ENCODE results near the gene FAHD2A.
"Not testable (repeated sequence)": the region's sequence is repeated elsewhere in the genome, so short reads cannot be mapped to it uniquely, and the experiment has no call there.

Gene FAHD2A

DNA sequence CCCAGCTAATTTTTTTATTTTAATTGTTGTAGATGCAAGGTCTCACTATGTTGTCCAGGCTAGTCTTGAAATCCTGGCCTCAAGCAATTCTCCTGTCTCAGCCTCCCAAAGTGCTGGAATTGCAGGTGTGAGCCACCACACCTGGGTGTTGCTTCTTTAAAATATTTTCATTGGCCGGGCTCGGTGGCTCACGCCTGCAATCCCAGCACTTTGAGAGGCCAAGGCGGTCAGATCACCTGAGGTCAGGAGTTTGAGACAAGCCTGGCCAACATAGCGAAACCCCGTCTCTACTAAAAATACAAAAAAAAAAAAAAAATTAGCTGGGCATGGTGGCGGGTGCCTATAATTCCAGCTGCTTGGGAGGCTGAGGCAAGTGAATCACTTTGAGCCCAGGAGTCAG is 24.2 kb upstream of the FAHD2A start:
- not testable (repeated sequence) for H3K9me3 ChIP-seq (ENCODE audit: control insufficient read depth, low read length); H3K4me3 ChIP-seq (ENCODE audit: low read length); H3K9ac ChIP-seq (ENCODE audit: low read length); H3K27me3 ChIP-seq (ENCODE audit: control insufficient read depth, insufficient read depth, low read length); H3K4me1 ChIP-seq (ENCODE audit: control insufficient read depth, insufficient read depth, low read length); H3K36me3 ChIP-seq (ENCODE audit: control insufficient read depth, insufficient read depth, low read length)

DNA sequence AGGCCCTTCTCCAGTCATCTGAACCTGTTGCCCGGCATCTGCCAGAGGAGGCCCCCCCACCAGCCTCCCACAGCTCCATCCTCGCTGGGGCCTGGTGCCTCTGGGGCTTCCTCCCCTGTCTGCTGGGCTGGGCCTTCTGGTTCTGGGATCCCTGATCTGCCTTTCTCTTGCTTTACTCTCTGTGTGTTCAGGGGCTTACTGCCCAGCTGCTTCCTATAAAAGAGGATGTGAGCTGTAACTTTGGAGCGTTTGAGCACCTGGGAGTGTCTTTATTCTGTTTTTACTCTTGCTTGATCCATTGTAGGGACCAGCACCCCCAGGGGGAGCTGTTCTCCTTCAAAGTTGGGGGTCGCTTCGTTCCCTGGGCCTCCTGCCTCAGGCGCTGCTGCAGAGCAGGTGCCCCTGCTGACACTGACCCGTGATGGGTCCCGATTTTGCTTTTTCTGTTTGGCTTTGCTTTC is 23.1 kb upstream of the FAHD2A start:
- H3K27me3 ChIP-seq (ENCODE audit: control insufficient read depth, insufficient read depth, low read length), result peaks cover 3% of the 10 kb centered on the region
- no peak overlapping the region for H3K9ac ChIP-seq (ENCODE audit: low read length)
- peaks cover 4% of the 10 kb centered on the region for H3K4me1 ChIP-seq (ENCODE audit: control insufficient read depth, insufficient read depth, low read length)
- no peaks in the 10 kb centered on the region for H3K9me3 ChIP-seq (ENCODE audit: control insufficient read depth, low read length)
- H3K36me3 ChIP-seq (ENCODE audit: control insufficient read depth, insufficient read depth, low read length), result no peaks in the 10 kb centered on the region
- H3K4me3 ChIP-seq (ENCODE audit: low read length), result no peak overlapping the region

DNA sequence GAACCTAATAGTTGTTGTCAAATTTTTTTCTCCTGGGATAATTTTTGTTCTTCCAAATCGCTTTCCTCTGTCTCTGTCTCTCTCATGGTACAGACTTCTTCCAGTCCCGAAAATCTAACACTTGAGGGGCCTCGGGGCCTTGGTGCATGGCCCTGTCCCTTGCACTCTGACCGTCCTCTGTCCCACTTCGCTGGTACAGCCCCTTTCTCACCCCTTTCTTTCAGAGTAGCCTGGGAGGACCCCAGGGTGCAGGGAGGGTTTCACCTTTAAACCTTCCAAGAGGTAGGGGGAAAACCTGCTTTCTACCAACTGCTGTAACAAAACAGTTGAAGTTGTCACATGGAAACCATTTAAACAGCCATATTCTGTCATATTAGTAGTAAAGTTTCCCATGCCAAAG is 22.2 kb upstream of the FAHD2A start:
- Histone ChIP-seq H3K27me3 (ENCODE audit: control insufficient read depth, insufficient read depth, low read length) (peaks cover 4% of the 10 kb centered on the region), H3K36me3 (ENCODE audit: control insufficient read depth, insufficient read depth, low read length) (no peaks in the 10 kb centered on the region), H3K9me3 (ENCODE audit: control insufficient read depth, low read length) (no peaks in the 10 kb centered on the region), H3K4me3 (ENCODE audit: low read length) (no peak overlapping the region), H3K9ac (ENCODE audit: low read length) (no peak overlapping the region), H3K4me1 (ENCODE audit: control insufficient read depth, insufficient read depth, low read length) (peaks cover 9% of the 10 kb centered on the region)

DNA sequence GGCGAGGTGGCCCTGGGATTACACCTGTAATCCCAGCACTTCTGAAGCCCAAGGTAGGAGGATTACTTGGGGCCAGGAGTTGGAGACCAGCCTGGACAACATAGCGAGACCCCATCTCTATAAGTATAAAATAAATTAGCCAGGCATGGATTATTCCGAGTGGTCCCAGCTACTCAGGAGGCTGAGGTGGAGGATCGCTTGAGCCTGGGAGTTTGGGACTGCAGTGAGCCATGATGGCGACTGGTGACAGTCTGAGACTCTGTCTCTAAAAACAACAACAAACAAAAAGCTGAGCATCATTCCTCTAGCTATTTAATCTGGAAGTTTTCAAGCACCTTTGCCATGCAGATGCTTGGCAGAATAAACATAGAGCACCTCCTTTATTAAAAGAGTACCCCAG is 21.8 kb upstream of the FAHD2A start:
- no peaks in the 10 kb centered on the region for H3K36me3 ChIP-seq (ENCODE audit: control insufficient read depth, insufficient read depth, low read length)

DNA sequence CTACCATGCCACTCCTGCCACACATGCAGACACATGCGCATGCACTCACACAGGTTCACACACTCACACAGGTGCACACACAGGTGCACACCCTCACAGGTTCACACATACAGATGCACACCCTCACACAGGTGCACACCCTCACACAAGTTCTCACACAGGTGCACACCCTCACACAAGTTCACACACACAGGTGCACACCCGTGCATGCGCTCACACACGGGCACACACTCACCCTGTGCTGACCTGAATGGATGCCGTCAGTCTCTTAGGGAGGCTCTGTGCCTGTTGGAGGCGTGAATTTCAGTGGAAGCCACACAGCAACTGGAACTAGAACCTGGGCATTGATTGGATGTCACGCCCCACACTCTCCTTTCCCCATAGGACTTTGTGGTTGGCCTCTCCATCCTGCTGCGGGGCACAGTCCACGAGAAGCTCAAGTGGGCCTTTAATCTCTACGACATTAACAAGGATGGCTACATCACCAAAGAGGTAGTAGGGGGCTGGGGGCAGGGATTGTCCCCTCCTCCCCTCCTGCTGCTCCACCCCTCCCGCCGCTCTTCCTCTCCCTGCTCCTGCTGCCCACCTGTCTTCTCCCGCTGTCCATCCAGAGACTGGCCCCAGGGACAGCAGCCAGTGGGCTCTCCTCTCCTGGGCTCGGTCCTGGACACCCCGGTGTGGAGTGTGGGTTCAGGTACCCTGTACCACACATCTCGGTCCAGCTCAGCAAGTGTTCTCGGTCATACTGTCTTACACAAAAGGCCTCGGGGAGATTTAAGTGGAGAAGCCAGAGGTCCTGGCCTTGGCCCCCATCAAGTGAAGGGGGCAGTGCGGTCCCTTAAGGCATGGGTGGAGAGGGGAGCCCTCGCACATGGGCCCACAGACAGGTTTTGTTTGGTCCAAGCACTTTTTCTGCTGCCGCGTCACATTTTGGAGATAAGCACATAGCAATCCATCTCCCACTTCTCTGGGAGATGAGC is 21.0 kb upstream of the FAHD2A start:
- Histone ChIP-seq H3K4me1 (ENCODE audit: control insufficient read depth, insufficient read depth, low read length) (peaks cover 9% of the 10 kb centered on the region), H3K4me3 (ENCODE audit: low read length) (no peak overlapping the region), H3K36me3 (ENCODE audit: control insufficient read depth, insufficient read depth, low read length) (no peaks in the 10 kb centered on the region), H3K9ac (ENCODE audit: low read length) (no peak overlapping the region), H3K27me3 (ENCODE audit: control insufficient read depth, insufficient read depth, low read length) (peaks cover 4% of the 10 kb centered on the region), H3K9me3 (ENCODE audit: control insufficient read depth, low read length) (no peaks in the 10 kb centered on the region)

More for the DNA sequence above, 21.8 kb upstream of the FAHD2A start:
- Histone ChIP-seq H3K9ac (ENCODE audit: low read length) (no peak overlapping the region), H3K9me3 (ENCODE audit: control insufficient read depth, low read length) (no peaks in the 10 kb centered on the region), H3K4me3 (ENCODE audit: low read length) (no peak overlapping the region), H3K27me3 (ENCODE audit: control insufficient read depth, insufficient read depth, low read length) (peaks cover 4% of the 10 kb centered on the region), H3K4me1 (ENCODE audit: control insufficient read depth, insufficient read depth, low read length) (peaks cover 9% of the 10 kb centered on the region)

DNA sequence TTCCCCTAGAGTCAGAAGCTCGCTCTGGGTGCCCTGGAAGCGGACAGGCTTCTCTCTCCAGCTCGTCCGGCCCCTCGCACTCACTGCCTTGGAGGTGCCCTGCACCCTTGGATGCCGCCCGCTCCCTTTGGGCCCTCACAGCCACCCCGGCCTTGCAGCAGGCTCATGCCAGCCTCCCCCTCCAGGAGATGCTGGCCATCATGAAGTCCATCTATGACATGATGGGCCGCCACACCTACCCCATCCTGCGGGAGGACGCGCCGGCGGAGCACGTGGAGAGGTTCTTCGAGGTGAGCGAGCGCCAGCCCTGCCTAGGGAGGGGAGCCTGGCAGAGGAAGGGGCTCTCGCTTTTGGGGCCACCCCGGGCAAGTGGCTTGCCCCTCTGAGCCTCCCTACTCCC is 20.3 kb upstream of the FAHD2A start:
- peaks cover 4% of the 10 kb centered on the region for H3K27me3 ChIP-seq (ENCODE audit: control insufficient read depth, insufficient read depth, low read length)
- no peak overlapping the region for H3K9ac ChIP-seq (ENCODE audit: low read length)
- H3K36me3 ChIP-seq (ENCODE audit: control insufficient read depth, insufficient read depth, low read length), result no peaks in the 10 kb centered on the region
- H3K4me1 ChIP-seq (ENCODE audit: control insufficient read depth, insufficient read depth, low read length), result peaks cover 9% of the 10 kb centered on the region
- no peak overlapping the region for H3K4me3 ChIP-seq (ENCODE audit: low read length)
- H3K9me3 ChIP-seq (ENCODE audit: control insufficient read depth, low read length), result no peaks in the 10 kb centered on the region

DNA sequence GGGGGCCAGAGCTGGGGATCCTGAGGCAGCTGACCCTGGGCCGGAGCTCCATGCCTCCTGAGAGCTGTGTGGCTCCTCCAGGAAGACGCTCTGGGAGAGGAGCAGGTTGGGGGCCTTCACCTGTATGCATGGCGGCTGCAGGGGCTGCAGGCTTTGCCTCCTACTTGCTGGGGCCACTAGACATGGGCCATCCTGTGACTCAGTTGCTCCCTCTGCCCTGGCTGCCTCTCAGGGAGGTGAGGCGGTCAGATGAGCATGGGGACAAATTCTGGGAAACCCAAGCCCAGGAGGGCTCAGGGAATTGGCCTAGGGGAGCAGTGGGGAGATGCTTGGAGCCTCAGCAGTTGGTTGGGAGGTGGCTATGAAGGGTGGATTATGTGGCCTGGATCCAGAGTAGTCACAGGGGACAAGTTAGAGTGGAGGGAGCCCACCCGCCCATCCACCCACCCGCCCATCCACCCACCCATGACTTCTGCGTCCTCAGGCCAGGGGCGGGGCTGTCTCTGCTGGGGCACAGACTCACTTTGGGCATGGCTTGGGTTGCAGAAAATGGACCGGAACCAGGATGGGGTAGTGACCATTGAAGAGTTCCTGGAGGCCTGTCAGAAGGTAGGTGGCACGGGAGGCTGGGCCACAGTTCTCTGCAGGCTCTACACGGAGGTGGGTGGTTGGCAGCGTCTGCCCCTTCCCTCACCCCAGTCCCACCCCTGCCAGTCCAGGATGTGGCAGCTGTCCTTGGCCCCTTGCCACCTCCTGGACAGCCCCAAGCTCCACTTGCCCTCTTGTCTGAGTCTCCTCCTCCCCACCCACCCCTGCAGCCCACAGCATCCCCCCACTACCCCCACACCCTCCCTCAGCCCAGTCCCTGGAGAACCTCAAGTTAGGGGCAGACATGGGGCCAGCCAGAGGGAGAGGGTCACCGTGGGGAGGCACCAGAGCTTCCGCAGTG is 19.5 kb upstream of the FAHD2A start:
- no peak overlapping the region for H3K9ac ChIP-seq (ENCODE audit: low read length)
- no peaks in the 10 kb centered on the region for H3K36me3 ChIP-seq (ENCODE audit: control insufficient read depth, insufficient read depth, low read length)
- H3K27me3 ChIP-seq (ENCODE audit: control insufficient read depth, insufficient read depth, low read length), result peaks cover 4% of the 10 kb centered on the region
- peaks cover 9% of the 10 kb centered on the region for H3K4me1 ChIP-seq (ENCODE audit: control insufficient read depth, insufficient read depth, low read length)
- no peaks in the 10 kb centered on the region for H3K9me3 ChIP-seq (ENCODE audit: control insufficient read depth, low read length)
- H3K4me3 ChIP-seq (ENCODE audit: low read length), result no peak overlapping the region

DNA sequence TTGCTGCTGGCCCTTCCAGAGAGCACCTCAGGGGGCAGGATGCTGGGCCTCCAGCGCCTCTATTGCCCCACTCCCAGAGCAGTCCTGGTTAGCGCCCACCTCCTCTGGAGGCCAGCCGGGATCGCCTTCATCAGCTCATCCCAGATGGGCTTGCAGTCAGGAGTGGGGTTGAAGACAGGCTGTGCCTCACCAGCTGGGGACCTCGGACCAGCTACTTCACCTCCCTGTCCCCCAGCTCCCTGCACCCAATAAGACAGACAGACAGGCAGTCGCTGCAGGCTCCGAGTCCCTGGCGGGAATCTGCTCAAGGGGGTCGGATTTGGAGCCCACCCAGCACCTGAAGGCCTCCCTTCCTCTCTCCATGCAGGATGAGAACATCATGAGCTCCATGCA is 18.9 kb upstream of the FAHD2A start:
- Histone ChIP-seq H3K4me1 (ENCODE audit: control insufficient read depth, insufficient read depth, low read length) (peaks cover 9% of the 10 kb centered on the region), H3K9me3 (ENCODE audit: control insufficient read depth, low read length) (no peaks in the 10 kb centered on the region)

DNA sequence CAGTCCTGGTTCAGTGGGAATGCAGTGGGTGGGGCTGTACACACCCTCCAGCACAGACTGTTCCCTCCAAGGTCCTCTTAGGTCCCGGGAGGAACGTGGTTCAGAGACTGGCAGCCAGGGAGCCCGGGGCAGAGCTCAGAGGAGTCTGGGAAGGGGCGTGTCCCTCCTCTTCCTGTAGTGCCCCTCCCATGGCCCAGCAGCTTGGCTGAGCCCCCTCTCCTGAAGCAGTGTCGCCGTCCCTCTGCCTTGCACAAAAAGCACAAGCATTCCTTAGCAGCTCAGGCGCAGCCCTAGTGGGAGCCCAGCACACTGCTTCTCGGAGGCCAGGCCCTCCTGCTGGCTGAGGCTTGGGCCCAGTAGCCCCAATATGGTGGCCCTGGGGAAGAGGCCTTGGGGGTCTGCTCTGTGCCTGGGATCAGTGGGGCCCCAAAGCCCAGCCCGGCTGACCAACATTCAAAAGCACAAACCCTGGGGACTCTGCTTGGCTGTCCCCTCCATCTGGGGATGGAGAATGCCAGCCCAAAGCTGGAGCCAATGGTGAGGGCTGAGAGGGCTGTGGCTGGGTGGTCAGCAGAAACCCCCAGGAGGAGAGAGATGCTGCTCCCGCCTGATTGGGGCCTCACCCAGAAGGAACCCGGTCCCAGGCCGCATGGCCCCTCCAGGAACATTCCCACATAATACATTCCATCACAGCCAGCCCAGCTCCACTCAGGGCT is 17.5 kb upstream of the FAHD2A start:
- peaks cover 18% of the 10 kb centered on the region for H3K4me1 ChIP-seq (ENCODE audit: control insufficient read depth, insufficient read depth, low read length)
- no peaks in the 10 kb centered on the region for H3K36me3 ChIP-seq (ENCODE audit: control insufficient read depth, insufficient read depth, low read length)
- H3K4me3 ChIP-seq (ENCODE audit: low read length), result no peak overlapping the region
- no peaks in the 10 kb centered on the region for H3K9me3 ChIP-seq (ENCODE audit: control insufficient read depth, low read length)
- no peak overlapping the region for H3K9ac ChIP-seq (ENCODE audit: low read length)
- peaks cover 12% of the 10 kb centered on the region for H3K27me3 ChIP-seq (ENCODE audit: control insufficient read depth, insufficient read depth, low read length)

More for the DNA sequence above, 18.9 kb upstream of the FAHD2A start:
- H3K9ac ChIP-seq (ENCODE audit: low read length), result no peak overlapping the region
- H3K4me3 ChIP-seq (ENCODE audit: low read length), result no peak overlapping the region
- peaks cover 8% of the 10 kb centered on the region for H3K27me3 ChIP-seq (ENCODE audit: control insufficient read depth, insufficient read depth, low read length)
- H3K36me3 ChIP-seq (ENCODE audit: control insufficient read depth, insufficient read depth, low read length), result no peaks in the 10 kb centered on the region

DNA sequence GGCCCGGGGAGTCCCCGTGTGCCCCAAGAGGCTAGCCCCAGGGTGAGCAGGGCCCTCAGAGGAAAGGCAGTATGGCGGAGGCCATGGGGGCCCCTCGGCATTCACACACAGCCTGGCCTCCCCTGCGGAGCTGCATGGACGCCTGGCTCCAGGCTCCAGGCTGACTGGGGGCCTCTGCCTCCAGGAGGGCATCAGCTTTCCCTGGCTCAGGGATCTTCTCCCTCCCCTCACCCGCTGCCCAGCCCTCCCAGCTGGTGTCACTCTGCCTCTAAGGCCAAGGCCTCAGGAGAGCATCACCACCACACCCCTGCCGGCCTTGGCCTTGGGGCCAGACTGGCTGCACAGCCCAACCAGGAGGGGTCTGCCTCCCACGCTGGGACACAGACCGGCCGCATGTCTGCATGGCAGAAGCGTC is 16.9 kb upstream of the FAHD2A start:
- Histone ChIP-seq H3K4me1 (ENCODE audit: control insufficient read depth, insufficient read depth, low read length) (peaks cover 23% of the 10 kb centered on the region), H3K9ac (ENCODE audit: low read length) (no peak overlapping the region), H3K36me3 (ENCODE audit: control insufficient read depth, insufficient read depth, low read length) (no peaks in the 10 kb centered on the region), H3K4me3 (ENCODE audit: low read length) (no peak overlapping the region), H3K27me3 (ENCODE audit: control insufficient read depth, insufficient read depth, low read length) (peaks cover 12% of the 10 kb centered on the region), H3K9me3 (ENCODE audit: control insufficient read depth, low read length) (no peaks in the 10 kb centered on the region)

DNA sequence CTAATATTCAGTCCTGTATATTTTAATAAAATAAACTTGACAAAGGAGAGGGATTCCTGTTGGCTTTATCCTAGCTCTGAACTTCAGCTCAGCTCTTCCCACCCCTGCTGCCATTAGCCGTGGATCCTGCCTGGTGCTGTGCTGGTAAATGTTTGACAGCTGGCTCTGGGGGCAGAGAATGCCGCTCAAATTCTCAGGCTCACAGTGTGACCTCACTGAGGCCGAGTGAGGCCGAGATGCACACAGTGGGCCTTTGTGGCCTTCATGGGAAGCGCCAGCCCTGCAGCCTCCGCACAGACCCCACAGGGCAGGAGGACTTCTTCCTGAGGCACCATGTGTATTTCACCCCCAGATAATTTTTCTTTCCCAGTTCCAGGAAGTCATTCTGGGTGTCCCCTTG is 16.5 kb upstream of the FAHD2A start:
- H3K27me3 ChIP-seq (ENCODE audit: control insufficient read depth, insufficient read depth, low read length), result peaks cover 12% of the 10 kb centered on the region
- H3K4me1 ChIP-seq (ENCODE audit: control insufficient read depth, insufficient read depth, low read length), result peaks cover 26% of the 10 kb centered on the region
- no peaks in the 10 kb centered on the region for H3K9me3 ChIP-seq (ENCODE audit: control insufficient read depth, low read length)
- H3K36me3 ChIP-seq (ENCODE audit: control insufficient read depth, insufficient read depth, low read length), result no peaks in the 10 kb centered on the region
- no peak overlapping the region for H3K4me3 ChIP-seq (ENCODE audit: low read length)
- no peak overlapping the region for H3K9ac ChIP-seq (ENCODE audit: low read length)

Data from mucosa of stomach (tissue), 1 donor.